H1 (cell line): ENCODE data around the gene LY6G5B. TPM values are rescaled to one million over a fixed set of nuclear protein-coding genes. Genes with fewer than 3 reads are reported as not detected.

Experiments used
- CTCF ChIA-PET: fragments of 300-600 bp; sonication (Branson Sonifier 250); formaldehyde crosslinking; loops from one replicate; lab custom pipeline; 2021; ENCODE audit not compliant: partially characterized antibody; lab: Charles Lee
- POLR2A ChIA-PET: fragments of 300-600 bp; sonication (Branson Sonifier 250); formaldehyde crosslinking; loops from one replicate; lab custom pipeline; 2021; ENCODE audit warnings: inconsistent platforms; ENCODE audit not compliant: partially characterized antibody; lab: Charles Lee
- DNase-seq, 2 experiments: peaks; one replicate each; pipeline versions ENCODE4 v3.0.0 to v3.0.0-alpha.2; 2010 to 2022; ENCODE audit warnings: low spot score in 2 of 2, low read depth in 1 of 2, mixed read lengths in 1 of 2
- FAIRE-seq: peaks from 2 replicates; lab custom pipeline; 2011; peaks lifted over from hg19 to GRCh38; lab: Jason Lieb, UNC
- H2AFZ ChIP-seq: 2 replicates; pipeline ENCODE4 v1.8.1; 2012; ENCODE audit warnings: low read length, inconsistent platforms
- H2AK5ac ChIP-seq: 2 replicates; pipeline ENCODE4 v1.6.1; 2013; ENCODE audit warnings: low read depth, low read length
- H2BK120ac ChIP-seq: replicated peaks from 2 replicates; pipeline ENCODE3; 2013; ENCODE audit warnings: low read depth, low read length, inconsistent platforms
- H2BK12ac ChIP-seq: 2 replicates; pipeline ENCODE4 v1.6.1; 2013; ENCODE audit warnings: low read depth, low read length
- H2BK15ac ChIP-seq: 2 replicates; pipeline ENCODE4 v1.6.1; 2013; ENCODE audit warnings: low read length
- H2BK20ac ChIP-seq: 2 replicates; pipeline ENCODE4 v1.6.1; 2013; ENCODE audit warnings: low read length
- H2BK5ac ChIP-seq: 2 replicates; pipeline ENCODE4 v1.6.1; 2013; ENCODE audit warnings: low read depth, low read length
- H3K14ac ChIP-seq: 2 replicates; pipeline ENCODE4 v1.6.1; 2013; ENCODE audit warnings: inconsistent platforms; ENCODE audit not compliant: insufficient read length
- H3K18ac ChIP-seq: 2 replicates; pipeline ENCODE4 v1.6.1; 2013; ENCODE audit warnings: low read length; ENCODE audit errors: extremely low read depth
- H3K23ac ChIP-seq: 2 replicates; pipeline ENCODE4 v1.6.1; 2013; ENCODE audit warnings: inconsistent platforms; ENCODE audit not compliant: insufficient read length
- H3K23me2 ChIP-seq: 2 replicates; pipeline ENCODE4 v1.6.1; 2013; ENCODE audit warnings: low read depth, low read length
- H3K27ac ChIP-seq: 2 replicates; pipeline ENCODE4 v1.6.1; 2011; ENCODE audit warnings: low read depth, low read length, inconsistent platforms
- H3K27me3 ChIP-seq, 4 experiments: replicated peaks in 1 of 4; 1 replicate in 1 of 4; 2 replicates in 3 of 4; pipeline versions ENCODE4 v1.6.1 to v1.8.1; 2011 to 2013; ENCODE audit warnings: low read length in 3 of 4, mild to moderate bottlenecking in 3 of 4, inconsistent platforms in 2 of 4, mixed read lengths in 2 of 4, moderate library complexity in 1 of 4; ENCODE audit not compliant: control insufficient read depth in 3 of 4, insufficient read depth in 3 of 4; ENCODE audit errors: extremely low read depth in 1 of 4
- H3K36me3 ChIP-seq, 4 experiments: 2 replicates each; pipeline versions ENCODE4 v1.6.1 to v1.8.1; 2011 to 2013; ENCODE audit warnings: mild to moderate bottlenecking in 4 of 4, low read length in 3 of 4, moderate library complexity in 2 of 4, control low read depth in 1 of 4, inconsistent platforms in 1 of 4; ENCODE audit not compliant: insufficient read depth in 4 of 4, control insufficient read depth in 2 of 4
- H3K4ac ChIP-seq: replicated peaks from 2 replicates; pipeline ENCODE3; 2013; ENCODE audit warnings: low read length, low read depth, mixed read lengths, inconsistent platforms; ENCODE audit not compliant: insufficient read length
- H3K4me1 ChIP-seq, 4 experiments: replicated peaks in 1 of 4; 1 replicate in 1 of 4; 2 replicates in 3 of 4; pipeline versions ENCODE4 v1.6.1 to v1.8.1; 2011 to 2013; ENCODE audit warnings: low read length in 3 of 4, inconsistent platforms in 2 of 4, mixed read lengths in 1 of 4; ENCODE audit not compliant: insufficient read depth in 4 of 4, control insufficient read depth in 3 of 4
- H3K4me2 ChIP-seq, 2 experiments: 2 replicates each; pipeline versions ENCODE4 v1.6.1 to v1.8.1; 2011 to 2013; ENCODE audit warnings: low read depth in 2 of 2, low read length in 2 of 2, control low read depth in 1 of 2, inconsistent platforms in 1 of 2, mild to moderate bottlenecking in 1 of 2; ENCODE audit not compliant: insufficient read depth in 1 of 2
- H3K4me3 ChIP-seq, 4 experiments: fragments of 200-600, 300-600 bp in 1 of 4; sonication (generic), shearing (Covaris generic), sonication (Bioruptor Twin) in 1 of 4; 2 replicates each; pipeline versions ENCODE4 v1.5.1 to v1.8.1; 2011 to 2016; ENCODE audit warnings: low read length in 4 of 4, low read depth in 3 of 4, control low read depth in 2 of 4, inconsistent platforms in 2 of 4, mild to moderate bottlenecking in 2 of 4, mixed read lengths in 1 of 4, moderate library complexity in 1 of 4; ENCODE audit not compliant: insufficient read depth in 2 of 4; ENCODE audit errors: extremely low read depth in 1 of 4
- H3K56ac ChIP-seq: replicated peaks from 2 replicates; pipeline ENCODE3; 2013; ENCODE audit warnings: low read depth, mild to moderate bottlenecking, mixed read lengths, low read length, inconsistent platforms; ENCODE audit not compliant: insufficient read length
- H3K79me1 ChIP-seq: 2 replicates; pipeline ENCODE4 v1.6.1; 2013; ENCODE audit warnings: low read depth, low read length, control low read depth
- H3K79me2 ChIP-seq, 2 experiments: 2 replicates each; pipeline versions ENCODE4 v1.6.1 to v1.8.1; 2012 to 2013; ENCODE audit warnings: low read length in 2 of 2, mild to moderate bottlenecking in 2 of 2, inconsistent platforms in 1 of 2; ENCODE audit not compliant: insufficient read depth in 2 of 2, control insufficient read depth in 1 of 2
- H3K9ac ChIP-seq, 4 experiments: replicated peaks in 1 of 4; 1 replicate in 1 of 4; 2 replicates in 3 of 4; pipeline versions ENCODE4 v1.6.1 to v1.8.1; 2011 to 2013; ENCODE audit warnings: low read depth in 3 of 4, low read length in 3 of 4, control low read depth in 2 of 4, mild to moderate bottlenecking in 2 of 4, moderate library complexity in 2 of 4, inconsistent platforms in 1 of 4; ENCODE audit errors: extremely low read depth in 1 of 4
- H3K9me3 ChIP-seq, 2 experiments: 2 replicates each; pipeline versions ENCODE4 v1.6.1 to v1.8.1; 2012 to 2013; ENCODE audit warnings: mild to moderate bottlenecking in 2 of 2, moderate library complexity in 2 of 2, control low read depth in 1 of 2, inconsistent platforms in 1 of 2, low read depth in 1 of 2, low read length in 1 of 2, mixed read lengths in 1 of 2; ENCODE audit not compliant: insufficient read depth in 2 of 2
- H4K20me1 ChIP-seq, 2 experiments: replicated peaks in 1 of 2; 2 replicates each; pipeline versions ENCODE3 to v1.8.1; 2011 to 2013; ENCODE audit warnings: inconsistent platforms in 2 of 2, low read length in 2 of 2, mild to moderate bottlenecking in 1 of 2; ENCODE audit not compliant: insufficient read depth in 2 of 2, control insufficient read depth in 1 of 2
- H4K5ac ChIP-seq: 2 replicates; pipeline ENCODE4 v1.6.1; 2013; ENCODE audit warnings: low read length, low read depth, mixed read lengths, inconsistent platforms; ENCODE audit not compliant: insufficient read length
- H4K8ac ChIP-seq: 2 replicates; pipeline ENCODE4 v1.8.0; 2013; ENCODE audit warnings: mild to moderate bottlenecking, moderate library complexity, low read length, inconsistent platforms; ENCODE audit not compliant: insufficient read depth; ENCODE audit errors: extremely low read depth
- H4K91ac ChIP-seq: replicated peaks from 2 replicates; pipeline ENCODE3; 2013; ENCODE audit warnings: low read length, mixed read lengths, inconsistent platforms; ENCODE audit not compliant: insufficient read length
- BRCA1 ChIP-seq: IDR thresholded peaks from 2 replicates; pipeline ENCODE4 v1.6.1; 2012; ENCODE audit warnings: low read depth, low read length, improper control_type of control experiment
- CBX5 ChIP-seq: fragments of 300-800, 300-1000 bp; sonication (generic); IDR thresholded peaks from 2 replicates; pipeline ENCODE4 v1.7.1; 2016; ENCODE audit warnings: antibody characterized with exemption, low read length, low read depth
- EGR1 ChIP-seq: IDR thresholded peaks from 2 replicates; pipeline ENCODE4 v1.6.1; 2011; ENCODE audit warnings: low read depth, low read length, borderline replicate concordance
- SP2 ChIP-seq: IDR thresholded peaks from 2 replicates; pipeline ENCODE4 v1.6.1; 2012; ENCODE audit warnings: mild to moderate bottlenecking, low read length, inconsistent platforms
- SUZ12 ChIP-seq: fragments of 200-600 bp; sonication (generic); IDR thresholded peaks from 2 replicates; pipeline ENCODE4 v1.6.1; 2012; ENCODE audit warnings: mild to moderate bottlenecking, inconsistent platforms, low read length, moderate library complexity, mixed read lengths
- TBP ChIP-seq: IDR thresholded peaks from 2 replicates; pipeline ENCODE4 v1.6.1; 2011; ENCODE audit warnings: low read depth, low read length, improper control_type of control experiment
- TEAD4 ChIP-seq: IDR thresholded peaks from 2 replicates; pipeline ENCODE4 v1.6.1; 2012; ENCODE audit warnings: low read depth, low read length, inconsistent platforms, mixed read lengths
- ZNF274 ChIP-seq: IDR thresholded peaks from 2 replicates; pipeline ENCODE4 v1.7.0; 2012; ENCODE audit warnings: low read length, borderline replicate concordance; ENCODE audit errors: extremely low read depth
- WGBS, 2 experiments: shearing (Covaris generic) in 1 of 2; methylation state at CpG; one replicate each; pipeline versions ENCODE4 v1.1.6 to v1.1.7; 2013 to 2015; ENCODE audit warnings: low lambda C conversion rate in 2 of 2, mixed read lengths in 2 of 2, inconsistent platforms in 1 of 2, low coverage in 1 of 2, missing lambda C conversion rate in 1 of 2; ENCODE audit not compliant: insufficient replicate concordance in 2 of 2, insufficient coverage in 1 of 2, insufficient read length in 1 of 2; ENCODE audit errors: extremely low coverage in 1 of 2, missing lambda C conversion rate in 1 of 2; 5-methylcytosine and 5-hydroxymethylcytosine counted together
- polyA plus RNA-seq, 7 experiments: library from polyadenylated mRNA; depleted of rRNA in 3 of 7; stranded (reverse) in 5 of 7; unstranded in 2 of 7; fragments of >200 nt in 5 of 7; fragments of 200-250 nt in 2 of 7; gene quantifications; 1 replicate in 5 of 7; 2 replicates in 1 of 7; 4 replicates in 1 of 7; pipeline versions ENCODE4 v1.2.1 to v1.2.3, GENCODE V29; 2011 to 2013; ENCODE audit warnings: missing spikeins in 2 of 7, mixed read lengths in 2 of 7
- total RNA-seq: library from RNA; stranded (reverse); fragmentation: NEBNext Ultra II Directional; extraction: Animal tissue kit (Norgen Biotek cat#: 25700); gene quantifications from 2 replicates; pipeline ENCODE4 v1.2.1, GENCODE V29; 2021

LY6G5B gene
- total and polyA plus RNA-seq, 2 of the 8 experiments (the other 6 are each of a cell fraction or from before 2014, with no cell fraction given): 10.6 to 12.6 TPM

DNA sequence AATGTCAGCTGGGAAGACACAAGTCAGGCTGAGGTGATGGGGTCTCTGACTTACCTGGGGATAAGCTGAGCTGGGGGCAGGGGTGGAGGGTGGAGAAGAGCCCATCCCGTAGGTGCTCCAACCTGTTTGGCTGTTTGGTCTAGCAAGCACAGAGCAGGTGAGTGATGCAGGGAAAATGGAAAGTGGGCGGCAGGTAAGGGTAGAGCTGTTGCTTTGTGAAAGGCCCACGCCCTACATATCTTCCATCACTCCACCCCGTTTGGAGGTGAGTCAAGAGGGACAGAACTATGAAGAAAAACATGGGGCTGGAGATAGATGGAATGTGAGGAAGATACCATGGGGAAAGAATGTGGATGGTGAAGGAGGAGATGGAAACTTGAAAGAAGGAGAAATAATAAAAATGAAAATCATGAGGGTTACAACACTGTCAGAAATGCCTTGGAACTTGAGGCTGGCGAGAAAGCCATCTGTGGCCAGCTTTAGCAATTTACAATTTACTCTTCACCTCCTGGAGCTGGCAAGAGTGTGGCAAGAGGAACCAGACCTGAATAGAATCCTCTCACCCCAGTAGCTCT, 50.5 kb downstream of the LY6G5B start:
- ChIA-PET POLR2A (interaction anchor here (0.6 to 3.5 kb wide), 5 partner anchors 9 to 549 kb away, joined by 3 to 10 read pairs (median 6); partner anchors contain the start of gene MSH5), CTCF (interaction anchor here (1.2 to 3.7 kb wide), 3 partner anchors 9 to 43 kb away, joined by 3 to 18 read pairs (median 4); no protein-coding TSS in a partner anchor)
- H2BK5ac ChIP-seq: no peak overlapping the region

More for the DNA sequence above, 50.5 kb downstream of the LY6G5B start:
- Histone ChIP-seq H3K79me2 (no peaks in the 10 kb centered on the region), H3K4me2 (no peak overlapping the region), H3K23me2 (no peaks in the 10 kb centered on the region), H3K9me3 (no peaks in the 10 kb centered on the region), H3K27ac (no peak overlapping the region), H3K14ac (no peak overlapping the region), H3K27me3 (no peaks in the 10 kb centered on the region), H2AFZ (no peak overlapping the region), H3K56ac (no peak overlapping the region), H2BK20ac (no peak overlapping the region; the same call in 1 of the 2 replicates), H3K18ac (no peak overlapping the region), H2BK12ac (peak overlapping the region; percentile 81; the same call in 1 of the 2 replicates), H3K79me1 (no peaks in the 10 kb centered on the region), H4K8ac (no peak overlapping the region), H3K4me1 (peaks cover 2 to 19% (median 17%) of the 10 kb centered on the region in 4 experiments), H2AK5ac (no peak overlapping the region), H2BK120ac (no peak overlapping the region), H3K36me3 (no peaks in the 10 kb centered on the region), H3K23ac (no peak overlapping the region), H3K4me3 (no peak overlapping the region), H4K91ac (peak overlapping the region; percentile 60), H3K9ac (no peak overlapping the region), H4K5ac (no peak overlapping the region), H4K20me1 (no peaks in the 10 kb centered on the region), H3K4ac (no peak overlapping the region), H2BK15ac (0 out of 2 replicates have a peak overlapping the region, but pooled peaks have one; percentile 8)
- TF ChIP-seq SUZ12 (no peak), TEAD4 (no peak), CBX5 (no peak), SP2 (no peak), BRCA1 (no peak), TBP (no peak), EGR1 (no peak), ZNF274 (no peak)
- WGBS, 2 experiments: 86% methylated on average over 5 of the region's 5 CpGs; no CpG with 5 or more reads in 1 of the 2 experiments
- no peak for DNase-seq
- no peak for FAIRE-seq
